ENCODE results near the gene ADIPOR2.

ADIPOR2 gene

GRCh38 chr12:1776170-1776921 is 85.5 kb downstream of the ADIPOR2 start:
- Histone ChIP-seq H3K9me3 (no peaks in the 10 kb centered on the region), H3K27ac (peak overlapping the region; percentile 9), H3K4me3 (ENCODE audit: low read depth in 1 of 2, low read length in 1 of 2) (no peak overlapping the region), H3K27me3 (no peaks in the 10 kb centered on the region), H3K36me3 (peaks cover 4% of the 10 kb centered on the region), H3K4me1 (ENCODE audit: control insufficient read depth in 1 of 2, insufficient read depth in 1 of 2, low read depth in 1 of 2, low read length in 1 of 2) (peaks cover 45 to 67% of the 10 kb centered on the region in 2 experiments)
- no peak for TF ChIP-seq CTCF (IDR thresholded peaks at IDR 0.05)

GRCh38 chr12:1777798-1778197 is 86.9 kb downstream of the ADIPOR2 start:
- no peaks in the 10 kb centered on the region for H3K27me3 ChIP-seq
- peaks cover 55 to 76% of the 10 kb centered on the region in 2 experiments for H3K4me1 ChIP-seq (ENCODE audit: control insufficient read depth in 1 of 2, insufficient read depth in 1 of 2, low read depth in 1 of 2, low read length in 1 of 2)
- peak overlapping the region; percentile 39 for H3K27ac ChIP-seq
- H3K9me3 ChIP-seq, result no peaks in the 10 kb centered on the region
- peaks cover 4% of the 10 kb centered on the region for H3K36me3 ChIP-seq
- TF ChIP-seq CTCF (IDR thresholded peaks at IDR 0.05), result no peak
- H3K4me3 ChIP-seq (ENCODE audit: low read depth in 1 of 2, low read length in 1 of 2), result no peak overlapping the region

GRCh38 chr12:1778911-1779310 is 88.0 kb downstream of the ADIPOR2 start:
- no peak for TF ChIP-seq CTCF (IDR thresholded peaks at IDR 0.05)
- Histone ChIP-seq H3K36me3 (no peaks in the 10 kb centered on the region), H3K27ac (peak overlapping the region; percentile 14), H3K9me3 (no peaks in the 10 kb centered on the region), H3K4me3 (ENCODE audit: low read depth in 1 of 2, low read length in 1 of 2) (no peak overlapping the region), H3K4me1 (ENCODE audit: control insufficient read depth in 1 of 2, insufficient read depth in 1 of 2, low read depth in 1 of 2, low read length in 1 of 2) (peaks cover 54 to 76% of the 10 kb centered on the region in 2 experiments), H3K27me3 (no peaks in the 10 kb centered on the region)

- no peaks in the 10 kb centered on the region for H3K9me3 ChIP-seq
- TF ChIP-seq CTCF (IDR thresholded peaks at IDR 0.05), result no peak
- no peaks in the 10 kb centered on the region for H3K27me3 ChIP-seq
- H3K36me3 ChIP-seq, result no peaks in the 10 kb centered on the region
- peaks cover 47 to 69% of the 10 kb centered on the region in 2 experiments for H3K4me1 ChIP-seq (ENCODE audit: control insufficient read depth in 1 of 2, insufficient read depth in 1 of 2, low read depth in 1 of 2, low read length in 1 of 2)
- H3K4me3 ChIP-seq (ENCODE audit: low read depth in 1 of 2, low read length in 1 of 2), result no peak overlapping the region
- peak overlapping the region; percentile 21 for H3K27ac ChIP-seq
Measured at GRCh38 chr12:1779783-1780182, 88.9 kb downstream of the ADIPOR2 start.

GRCh38 chr12:1781772-1782171 is 90.9 kb downstream of the ADIPOR2 start:
- Histone ChIP-seq H3K9me3 (no peaks in the 10 kb centered on the region), H3K36me3 (peaks cover 11% of the 10 kb centered on the region), H3K27me3 (no peaks in the 10 kb centered on the region), H3K27ac (peak overlapping the region; percentile 50), H3K4me1 (ENCODE audit: control insufficient read depth in 1 of 2, insufficient read depth in 1 of 2, low read depth in 1 of 2, low read length in 1 of 2) (peaks cover 37 to 51% of the 10 kb centered on the region in 2 experiments), H3K4me3 (ENCODE audit: low read depth in 1 of 2, low read length in 1 of 2) (no peak overlapping the region)
- TF ChIP-seq CTCF (IDR thresholded peaks at IDR 0.05), result no peak

All from neutrophil (primary cell).